OCI-LY7 (cell line): ENCODE data around the gene CALD1. TPM values are rescaled to one million over a fixed set of nuclear protein-coding genes. Genes with fewer than 3 reads are reported as not detected.

Experiments used
- BruUV-seq: library from RNA; stranded (reverse); fragments of 400-500 nt; replicated peaks from 2 replicates; lab custom pipeline; 2021; lab: Mats Ljungman, UMichigan
- CTCF ChIA-PET: fragments of 300-600 bp; sonication (Branson Sonifier 250); formaldehyde crosslinking; loops from one replicate; lab custom pipeline; 2022; ENCODE audit warnings: antibody characterized with exemption; ENCODE audit not compliant: unreplicated experiment; lab: Charles Lee
- POLR2A ChIA-PET: fragments of 300-600 bp; sonication (Branson Sonifier 250); formaldehyde crosslinking; loops from one replicate; lab custom pipeline; 2022; ENCODE audit warnings: antibody characterized with exemption; lab: Charles Lee
- DNase-seq: peaks from one replicate; pipeline ENCODE4 v3.0.0-alpha.2; 2015; ENCODE audit warnings: low spot score
- H2AFZ ChIP-seq: fragments of 200-600 bp; sonication (generic), shearing (Covaris generic); 2 replicates; pipeline ENCODE4 v1.6.1; 2014; ENCODE audit warnings: mild to moderate bottlenecking, antibody characterized with exemption, low read length, moderate library complexity
- H3K27ac ChIP-seq: fragments of 200-600 bp; sonication (generic); 2 replicates; pipeline ENCODE4 v1.5.1; 2014; ENCODE audit warnings: mixed run types, low read depth, mild to moderate bottlenecking, moderate library complexity, low read length, inconsistent platforms; ENCODE audit not compliant: poor library complexity, severe bottlenecking
- H3K36me3 ChIP-seq: fragments of 200-600 bp; sonication (generic); 2 replicates; pipeline ENCODE4 v1.6.1; 2014; ENCODE audit warnings: mild to moderate bottlenecking, antibody characterized with exemption, low read length, moderate library complexity, mixed read lengths; ENCODE audit not compliant: insufficient read depth
- H3K4me1 ChIP-seq: fragments of 200-600 bp; sonication (generic); 2 replicates; pipeline ENCODE4 v1.5.1; 2014; ENCODE audit warnings: mild to moderate bottlenecking, low read length; ENCODE audit not compliant: insufficient read depth, poor library complexity, severe bottlenecking
- H3K4me2 ChIP-seq: fragments of 200-600 bp; sonication (generic); 2 replicates; pipeline ENCODE4 v1.6.1; 2014; ENCODE audit warnings: mild to moderate bottlenecking, low read length
- H3K4me3 ChIP-seq: fragments of 200-600 bp; sonication (generic); 2 replicates; pipeline ENCODE4 v1.5.1; 2014; ENCODE audit warnings: mild to moderate bottlenecking, low read depth, low read length; ENCODE audit not compliant: poor library complexity, severe bottlenecking
- H3K79me2 ChIP-seq: fragments of 200-600 bp; sonication (generic); 2 replicates; pipeline ENCODE4 v1.6.1; 2016; ENCODE audit warnings: low read depth, mild to moderate bottlenecking, low read length, moderate library complexity, mixed read lengths; ENCODE audit not compliant: insufficient read depth
- H3K9me2 ChIP-seq: fragments of 200-600 bp; sonication (generic); 2 replicates; pipeline ENCODE4 v1.6.1; 2016; ENCODE audit warnings: mild to moderate bottlenecking, low read length, mixed read lengths; ENCODE audit not compliant: insufficient read depth
- H3K9me3 ChIP-seq: fragments of 200-600 bp; sonication (generic); 2 replicates; pipeline ENCODE4 v1.6.1; 2014; ENCODE audit warnings: mild to moderate bottlenecking, mixed run types, low read length, mixed read lengths
- H4K20me1 ChIP-seq: fragments of 200-600 bp; sonication (generic); 2 replicates; pipeline ENCODE4 v1.6.1; 2014; ENCODE audit warnings: mild to moderate bottlenecking, antibody characterized with exemption, low read length, moderate library complexity, mixed read lengths; ENCODE audit not compliant: insufficient read depth
- CTCF ChIP-seq: fragments of 200-600 bp; sonication (generic); conservative IDR thresholded peaks from 2 replicates; pipeline ENCODE4 v1.5.1; 2014; ENCODE audit warnings: mild to moderate bottlenecking, antibody characterized with exemption, low read length, moderate library complexity, mixed read lengths
- EZH2phosphoT487 ChIP-seq: fragments of 200-600 bp; sonication (generic); IDR thresholded peaks from 2 replicates; pipeline ENCODE4 v1.6.1; 2018; ENCODE audit warnings: low read depth, borderline replicate concordance, mild to moderate bottlenecking, mixed run types, antibody characterized with exemption, low read length, moderate library complexity, mixed read lengths
- intact Hi-C: fragments of 100-400 bp; cut with micrococcal nuclease; formaldehyde crosslinking; loops from one replicate; pipeline ENCODE4 v1.10.0; 2022; ENCODE audit not compliant: unreplicated experiment
- total RNA-seq, 2 experiments: library from RNA; depleted of rRNA in 1 of 2; stranded (reverse); fragments of >200 nt in 1 of 2; shearing (Covaris generic) in 1 of 2; gene quantifications; 2 replicates each; pipeline ENCODE4 v1.2.3, GENCODE V29; 2014 to 2022

Gene CALD1
- total RNA-seq, 2 experiments from 2014 or later: 0.25 to 0.49 TPM

- Histone ChIP-seq H3K9me3 (peaks cover 4% of the 10 kb centered on the region; the same call in 1 of the 2 replicates), H3K27ac (no peak overlapping the region), H3K36me3 (no peaks in the 10 kb centered on the region), H3K4me1 (peaks cover 10% of the 10 kb centered on the region), H3K4me3 (no peak overlapping the region), H3K9me2 (no peaks in the 10 kb centered on the region), H4K20me1 (no peaks in the 10 kb centered on the region), H2AFZ (no peak overlapping the region), H3K4me2 (no peak overlapping the region), H3K79me2 (no peaks in the 10 kb centered on the region)
- POLR2A ChIA-PET: interaction anchor here (0.7 kb wide), 1 partner anchor 1638 kb away, joined by 6 read pairs; no protein-coding TSS in a partner anchor
- intact Hi-C loops: no loop called here
- TF ChIP-seq CTCF (no peak), EZH2phosphoT487 (no peak)
- CTCF ChIA-PET: no interaction called here
- no TSS peak for BruUV-seq
- no peak for DNase-seq
Observed at GRCh38 chr7:134772401-134772800, 7.0 kb upstream of the CALD1 start.

- ChIA-PET CTCF (no interaction called here), POLR2A (interaction anchor here (0.6 kb wide), 2 partner anchors 58 to 212 kb away, joined by 3 read pairs; no protein-coding TSS in a partner anchor)
- H3K4me3 ChIP-seq: no peak overlapping the region
- intact Hi-C loops: no loop called here
- TF ChIP-seq EZH2phosphoT487 (no peak), CTCF (no peak)
- H3K27ac ChIP-seq: no peak overlapping the region
- no peaks in the 10 kb centered on the region for H3K9me3 ChIP-seq
- no peaks in the 10 kb centered on the region for H3K36me3 ChIP-seq
- no peak overlapping the region for H3K4me2 ChIP-seq
- H2AFZ ChIP-seq: no peak overlapping the region
- no peaks in the 10 kb centered on the region for H3K9me2 ChIP-seq
- H4K20me1 ChIP-seq: no peaks in the 10 kb centered on the region
- no peak for DNase-seq
- no peaks in the 10 kb centered on the region for H3K79me2 ChIP-seq
- peaks cover 10% of the 10 kb centered on the region for H3K4me1 ChIP-seq
- no TSS peak for BruUV-seq
Observed at GRCh38 chr7:134773164-134773563, 6.3 kb upstream of the CALD1 start.

GRCh38 chr7:134774119-134774518 is 5.3 kb upstream of the CALD1 start:
- Histone ChIP-seq H3K36me3 (no peaks in the 10 kb centered on the region), H3K4me2 (no peak overlapping the region), H3K4me1 (peaks cover 8% of the 10 kb centered on the region), H2AFZ (no peak overlapping the region), H3K27ac (no peak overlapping the region), H3K4me3 (no peak overlapping the region), H3K9me2 (no peaks in the 10 kb centered on the region), H3K9me3 (no peaks in the 10 kb centered on the region), H3K79me2 (no peaks in the 10 kb centered on the region), H4K20me1 (no peaks in the 10 kb centered on the region)
- CTCF ChIA-PET: no interaction called here
- TF ChIP-seq EZH2phosphoT487 (no peak), CTCF (no peak)
- intact Hi-C loops: no loop called here
- BruUV-seq: no TSS peak
- POLR2A ChIA-PET: no interaction called here
- DNase-seq: no peak
